H1 (cell line): ENCODE results near the gene SMAD6. TPM values are rescaled to one million over a fixed set of nuclear protein-coding genes. Genes with fewer than 3 reads are reported as not detected.

ENCODE experiments used
- CTCF ChIA-PET: fragments of 300-600 bp; sonication (Branson Sonifier 250); formaldehyde crosslinking; loops from one replicate; lab custom pipeline; 2021; ENCODE audit not compliant: partially characterized antibody; lab: Charles Lee
- POLR2A ChIA-PET: fragments of 300-600 bp; sonication (Branson Sonifier 250); formaldehyde crosslinking; loops from one replicate; lab custom pipeline; 2021; ENCODE audit warnings: inconsistent platforms; ENCODE audit not compliant: partially characterized antibody; lab: Charles Lee
- DNase-seq, 2 experiments: peaks; one replicate each; pipeline versions ENCODE4 v3.0.0 to v3.0.0-alpha.2; 2010 to 2022; ENCODE audit warnings: low spot score in 2 of 2, low read depth in 1 of 2, mixed read lengths in 1 of 2
- FAIRE-seq: peaks from 2 replicates; lab custom pipeline; 2011; peaks lifted over from hg19 to GRCh38; lab: Jason Lieb, UNC
- H2AFZ ChIP-seq: 2 replicates; pipeline ENCODE4 v1.8.1; 2012; ENCODE audit warnings: low read length, inconsistent platforms
- H2AK5ac ChIP-seq: 2 replicates; pipeline ENCODE4 v1.6.1; 2013; ENCODE audit warnings: low read depth, low read length
- H2BK120ac ChIP-seq: replicated peaks from 2 replicates; pipeline ENCODE3; 2013; ENCODE audit warnings: low read depth, low read length, inconsistent platforms
- H2BK12ac ChIP-seq: 2 replicates; pipeline ENCODE4 v1.6.1; 2013; ENCODE audit warnings: low read depth, low read length
- H2BK15ac ChIP-seq: 2 replicates; pipeline ENCODE4 v1.6.1; 2013; ENCODE audit warnings: low read length
- H2BK20ac ChIP-seq: 2 replicates; pipeline ENCODE4 v1.6.1; 2013; ENCODE audit warnings: low read length
- H2BK5ac ChIP-seq: 2 replicates; pipeline ENCODE4 v1.6.1; 2013; ENCODE audit warnings: low read depth, low read length
- H3K14ac ChIP-seq: 2 replicates; pipeline ENCODE4 v1.6.1; 2013; ENCODE audit warnings: inconsistent platforms; ENCODE audit not compliant: insufficient read length
- H3K18ac ChIP-seq: 2 replicates; pipeline ENCODE4 v1.6.1; 2013; ENCODE audit warnings: low read length; ENCODE audit errors: extremely low read depth
- H3K23ac ChIP-seq: 2 replicates; pipeline ENCODE4 v1.6.1; 2013; ENCODE audit warnings: inconsistent platforms; ENCODE audit not compliant: insufficient read length
- H3K23me2 ChIP-seq: 2 replicates; pipeline ENCODE4 v1.6.1; 2013; ENCODE audit warnings: low read depth, low read length
- H3K27ac ChIP-seq: 2 replicates; pipeline ENCODE4 v1.6.1; 2011; ENCODE audit warnings: low read depth, low read length, inconsistent platforms
- H3K27me3 ChIP-seq, 4 experiments: replicated peaks in 1 of 4; 1 replicate in 1 of 4; 2 replicates in 3 of 4; pipeline versions ENCODE4 v1.6.1 to v1.8.1; 2011 to 2013; ENCODE audit warnings: low read length in 3 of 4, mild to moderate bottlenecking in 3 of 4, inconsistent platforms in 2 of 4, mixed read lengths in 2 of 4, moderate library complexity in 1 of 4; ENCODE audit not compliant: control insufficient read depth in 3 of 4, insufficient read depth in 3 of 4; ENCODE audit errors: extremely low read depth in 1 of 4
- H3K36me3 ChIP-seq, 4 experiments: 2 replicates each; pipeline versions ENCODE4 v1.6.1 to v1.8.1; 2011 to 2013; ENCODE audit warnings: mild to moderate bottlenecking in 4 of 4, low read length in 3 of 4, moderate library complexity in 2 of 4, control low read depth in 1 of 4, inconsistent platforms in 1 of 4; ENCODE audit not compliant: insufficient read depth in 4 of 4, control insufficient read depth in 2 of 4
- H3K4ac ChIP-seq: replicated peaks from 2 replicates; pipeline ENCODE3; 2013; ENCODE audit warnings: low read length, low read depth, mixed read lengths, inconsistent platforms; ENCODE audit not compliant: insufficient read length
- H3K4me1 ChIP-seq, 4 experiments: replicated peaks in 1 of 4; 1 replicate in 1 of 4; 2 replicates in 3 of 4; pipeline versions ENCODE4 v1.6.1 to v1.8.1; 2011 to 2013; ENCODE audit warnings: low read length in 3 of 4, inconsistent platforms in 2 of 4, mixed read lengths in 1 of 4; ENCODE audit not compliant: insufficient read depth in 4 of 4, control insufficient read depth in 3 of 4
- H3K4me2 ChIP-seq, 2 experiments: 2 replicates each; pipeline versions ENCODE4 v1.6.1 to v1.8.1; 2011 to 2013; ENCODE audit warnings: low read depth in 2 of 2, low read length in 2 of 2, control low read depth in 1 of 2, inconsistent platforms in 1 of 2, mild to moderate bottlenecking in 1 of 2; ENCODE audit not compliant: insufficient read depth in 1 of 2
- H3K4me3 ChIP-seq, 4 experiments: fragments of 200-600, 300-600 bp in 1 of 4; sonication (generic), shearing (Covaris generic), sonication (Bioruptor Twin) in 1 of 4; 2 replicates each; pipeline versions ENCODE4 v1.5.1 to v1.8.1; 2011 to 2016; ENCODE audit warnings: low read length in 4 of 4, low read depth in 3 of 4, control low read depth in 2 of 4, inconsistent platforms in 2 of 4, mild to moderate bottlenecking in 2 of 4, mixed read lengths in 1 of 4, moderate library complexity in 1 of 4; ENCODE audit not compliant: insufficient read depth in 2 of 4; ENCODE audit errors: extremely low read depth in 1 of 4
- H3K56ac ChIP-seq: replicated peaks from 2 replicates; pipeline ENCODE3; 2013; ENCODE audit warnings: low read depth, mild to moderate bottlenecking, mixed read lengths, low read length, inconsistent platforms; ENCODE audit not compliant: insufficient read length
- H3K79me1 ChIP-seq: 2 replicates; pipeline ENCODE4 v1.6.1; 2013; ENCODE audit warnings: low read depth, low read length, control low read depth
- H3K79me2 ChIP-seq, 2 experiments: 2 replicates each; pipeline versions ENCODE4 v1.6.1 to v1.8.1; 2012 to 2013; ENCODE audit warnings: low read length in 2 of 2, mild to moderate bottlenecking in 2 of 2, inconsistent platforms in 1 of 2; ENCODE audit not compliant: insufficient read depth in 2 of 2, control insufficient read depth in 1 of 2
- H3K9ac ChIP-seq, 4 experiments: replicated peaks in 1 of 4; 1 replicate in 1 of 4; 2 replicates in 3 of 4; pipeline versions ENCODE4 v1.6.1 to v1.8.1; 2011 to 2013; ENCODE audit warnings: low read depth in 3 of 4, low read length in 3 of 4, control low read depth in 2 of 4, mild to moderate bottlenecking in 2 of 4, moderate library complexity in 2 of 4, inconsistent platforms in 1 of 4; ENCODE audit errors: extremely low read depth in 1 of 4
- H3K9me3 ChIP-seq, 2 experiments: 2 replicates each; pipeline versions ENCODE4 v1.6.1 to v1.8.1; 2012 to 2013; ENCODE audit warnings: mild to moderate bottlenecking in 2 of 2, moderate library complexity in 2 of 2, control low read depth in 1 of 2, inconsistent platforms in 1 of 2, low read depth in 1 of 2, low read length in 1 of 2, mixed read lengths in 1 of 2; ENCODE audit not compliant: insufficient read depth in 2 of 2
- H4K20me1 ChIP-seq, 2 experiments: replicated peaks in 1 of 2; 2 replicates each; pipeline versions ENCODE3 to v1.8.1; 2011 to 2013; ENCODE audit warnings: inconsistent platforms in 2 of 2, low read length in 2 of 2, mild to moderate bottlenecking in 1 of 2; ENCODE audit not compliant: insufficient read depth in 2 of 2, control insufficient read depth in 1 of 2
- H4K5ac ChIP-seq: 2 replicates; pipeline ENCODE4 v1.6.1; 2013; ENCODE audit warnings: low read length, low read depth, mixed read lengths, inconsistent platforms; ENCODE audit not compliant: insufficient read length
- H4K8ac ChIP-seq: 2 replicates; pipeline ENCODE4 v1.8.0; 2013; ENCODE audit warnings: mild to moderate bottlenecking, moderate library complexity, low read length, inconsistent platforms; ENCODE audit not compliant: insufficient read depth; ENCODE audit errors: extremely low read depth
- H4K91ac ChIP-seq: replicated peaks from 2 replicates; pipeline ENCODE3; 2013; ENCODE audit warnings: low read length, mixed read lengths, inconsistent platforms; ENCODE audit not compliant: insufficient read length
- CBX8 ChIP-seq: fragments of 300-800, 300-1000 bp; sonication (generic); IDR thresholded peaks from 2 replicates; pipeline ENCODE4 v1.7.1; 2016; ENCODE audit warnings: low read depth, low read length, borderline replicate concordance
- EGR1 ChIP-seq: IDR thresholded peaks from 2 replicates; pipeline ENCODE4 v1.6.1; 2011; ENCODE audit warnings: low read depth, low read length, borderline replicate concordance
- EP300 ChIP-seq, 2 experiments: IDR thresholded peaks; 1 replicate in 1 of 2; 2 replicates in 1 of 2; pipeline ENCODE4 v1.6.1; 2011 to 2012; ENCODE audit warnings: low read depth in 2 of 2, low read length in 2 of 2, mild to moderate bottlenecking in 2 of 2, borderline replicate concordance in 1 of 2, inconsistent platforms in 1 of 2, moderate library complexity in 1 of 2
- FOSL1 ChIP-seq: IDR thresholded peaks from 2 replicates; pipeline ENCODE4 v1.6.1; 2011; ENCODE audit warnings: mild to moderate bottlenecking, low read depth, low read length, moderate library complexity; ENCODE audit not compliant: insufficient read depth
- JUND ChIP-seq: IDR thresholded peaks from 2 replicates; pipeline ENCODE4 v1.6.1; 2011; ENCODE audit warnings: mild to moderate bottlenecking, improper control_type of control experiment, low read length
- MAFK ChIP-seq: IDR thresholded peaks from 2 replicates; pipeline ENCODE4 v1.6.1; 2012; ENCODE audit warnings: low read depth, mild to moderate bottlenecking, improper control_type of control experiment, low read length
- NRF1 ChIP-seq: IDR thresholded peaks from 2 replicates; pipeline ENCODE4 v1.6.1; 2011; ENCODE audit warnings: mild to moderate bottlenecking, low read depth, low read length, improper control_type of control experiment
- RAD21 ChIP-seq, 2 experiments: IDR thresholded peaks in 1 of 2; conservative IDR thresholded peaks in 1 of 2; 2 replicates each; pipeline ENCODE4 v1.6.1; 2011; ENCODE audit warnings: low read depth in 2 of 2, low read length in 2 of 2, improper control_type of control experiment in 1 of 2, inconsistent platforms in 1 of 2, mild to moderate bottlenecking in 1 of 2, moderate library complexity in 1 of 2
- RFX5 ChIP-seq: IDR thresholded peaks from 2 replicates; pipeline ENCODE4 v1.6.1; 2011; ENCODE audit warnings: low read depth, low read length, improper control_type of control experiment, borderline replicate concordance
- WGBS, 2 experiments: shearing (Covaris generic) in 1 of 2; methylation state at CpG; one replicate each; pipeline versions ENCODE4 v1.1.6 to v1.1.7; 2013 to 2015; ENCODE audit warnings: low lambda C conversion rate in 2 of 2, mixed read lengths in 2 of 2, inconsistent platforms in 1 of 2, low coverage in 1 of 2, missing lambda C conversion rate in 1 of 2; ENCODE audit not compliant: insufficient replicate concordance in 2 of 2, insufficient coverage in 1 of 2, insufficient read length in 1 of 2; ENCODE audit errors: extremely low coverage in 1 of 2, missing lambda C conversion rate in 1 of 2; 5-methylcytosine and 5-hydroxymethylcytosine counted together
- polyA plus RNA-seq, 7 experiments: library from polyadenylated mRNA; depleted of rRNA in 3 of 7; stranded (reverse) in 5 of 7; unstranded in 2 of 7; fragments of >200 nt in 5 of 7; fragments of 200-250 nt in 2 of 7; gene quantifications; 1 replicate in 5 of 7; 2 replicates in 1 of 7; 4 replicates in 1 of 7; pipeline versions ENCODE4 v1.2.1 to v1.2.3, GENCODE V29; 2011 to 2013; ENCODE audit warnings: missing spikeins in 2 of 7, mixed read lengths in 2 of 7
- total RNA-seq: library from RNA; stranded (reverse); fragmentation: NEBNext Ultra II Directional; extraction: Animal tissue kit (Norgen Biotek cat#: 25700); gene quantifications from 2 replicates; pipeline ENCODE4 v1.2.1, GENCODE V29; 2021

Gene SMAD6
- total and polyA plus RNA-seq, 2 of the 8 experiments (the other 6 are each of a cell fraction or from before 2014, with no cell fraction given), result 1.8 to 7.0 TPM

- no peak overlapping the region for H2AFZ ChIP-seq
- H3K9me3 ChIP-seq, result no peaks in the 10 kb centered on the region
- H3K56ac ChIP-seq, result no peak overlapping the region
- H2BK5ac ChIP-seq, result no peak overlapping the region
- no peak overlapping the region for H4K5ac ChIP-seq
- no peak overlapping the region for H2BK120ac ChIP-seq
- no peak overlapping the region for H3K4ac ChIP-seq
- ChIA-PET POLR2A (no interaction called here), CTCF (interaction anchor here (0.6 to 17.8 kb wide), 6 partner anchors 10 to 85 kb away, joined by 3 to 201 read pairs (median 3); no protein-coding TSS in a partner anchor)
- no peak overlapping the region for H2AK5ac ChIP-seq
- peaks cover 0 to 2% of the 10 kb centered on the region in 2 experiments for H4K20me1 ChIP-seq
- H4K8ac ChIP-seq, result no peak overlapping the region
- no peak overlapping the region for H3K27ac ChIP-seq
- H2BK20ac ChIP-seq, result no peak overlapping the region
- no peak overlapping the region for H3K9ac ChIP-seq
- no peak overlapping the region for H3K4me3 ChIP-seq
- FAIRE-seq, result no peak
- peaks cover 0 to 5% (median 0%) of the 10 kb centered on the region in 4 experiments; a peak in 1 of 8 replicates for H3K36me3 ChIP-seq
- H3K79me1 ChIP-seq, result no peaks in the 10 kb centered on the region
- H3K23me2 ChIP-seq, result no peaks in the 10 kb centered on the region
- no peak overlapping the region for H3K14ac ChIP-seq
- 88% methylated on average over 4 of the region's 4 CpGs; no CpG with 5 or more reads in 1 of the 2 experiments for WGBS, 2 experiments
- H3K18ac ChIP-seq, result no peak overlapping the region
- H3K79me2 ChIP-seq, result no peaks in the 10 kb centered on the region
- no peaks in the 10 kb centered on the region for H3K27me3 ChIP-seq
- no peak overlapping the region for H3K4me2 ChIP-seq
- no peak for DNase-seq
- H3K23ac ChIP-seq, result no peak overlapping the region
- H3K4me1 ChIP-seq, result peaks cover 3 to 9% (median 5%) of the 10 kb centered on the region in 4 experiments; a peak in 4 of 7 replicates
- H2BK12ac ChIP-seq, result no peak overlapping the region
- H4K91ac ChIP-seq, result no peak overlapping the region
- no peak for TF ChIP-seq EP300 (IDR thresholded peaks at IDR 0.05; ENCODE audit: borderline replicate concordance in 1 of 2, low read depth in 2 of 2, low read length in 2 of 2)
- no peak for TF ChIP-seq NRF1
- no peak for TF ChIP-seq FOSL1
- no peak for TF ChIP-seq RAD21 (IDR thresholded peaks at IDR 0.05 in 1 of 2, conservative IDR thresholded peaks at IDR 0.05 in 1 of 2; ENCODE audit: low read depth in 2 of 2, low read length in 2 of 2)
- TF ChIP-seq EGR1, result no peak
- TF ChIP-seq JUND, result no peak
- no peak for TF ChIP-seq RFX5
- TF ChIP-seq MAFK, result no peak
- no peak for TF ChIP-seq CBX8
- TF ChIP-seq, all 59 proteins: peak for 0
- no peak overlapping the region for H2BK15ac ChIP-seq
Measured at GRCh38 chr15:66784174-66784573, 82.1 kb downstream of the SMAD6 start.
